Keratinocyte (primary cell): Measurements from ENCODE around the gene R3HDM2.

Experiments used
- EZH2 ChIP-seq: IDR thresholded peaks from one replicate; pipeline ENCODE4 v1.6.1; 2012; ENCODE audit warnings: inconsistent platforms, mild to moderate bottlenecking, low read length, moderate library complexity
- TF ChIP-seq, protein P1 (sequence below), 3 experiments: IDR thresholded peaks in 1 of 3; conservative IDR thresholded peaks in 1 of 3; optimal IDR thresholded peaks in 1 of 3; 2 replicates in 2 of 3; 3 replicates in 1 of 3; pipeline versions ENCODE3 to v1.5.1; 2011; ENCODE audit warnings: low read length in 3 of 3, mild to moderate bottlenecking in 3 of 3, moderate library complexity in 2 of 3, control low read depth in 1 of 3, inconsistent platforms in 1 of 3; ENCODE audit not compliant: insufficient read depth in 2 of 3; ENCODE audit errors: extremely low read depth in 1 of 3

DNA sequence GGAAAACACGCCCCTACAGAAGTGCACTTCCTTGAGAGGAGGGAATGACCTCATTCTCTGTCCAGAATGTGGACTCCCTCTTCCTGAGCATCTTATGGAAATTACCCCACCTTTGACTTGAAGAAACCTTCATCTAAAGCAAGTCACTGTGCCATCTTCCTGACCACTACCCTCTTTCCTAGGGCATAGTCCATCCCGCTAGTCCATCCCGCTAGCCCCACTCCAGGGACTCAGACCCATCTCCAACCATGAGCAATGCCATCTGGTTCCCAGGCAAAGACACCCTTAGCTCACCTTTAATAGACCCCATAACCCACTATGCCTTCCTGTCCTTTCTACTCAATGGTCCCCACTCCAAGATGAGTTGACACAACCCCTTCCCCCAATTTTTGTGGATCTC is 19.2 kb upstream of the R3HDM2 start:
- TF ChIP-seq, protein P1, sequence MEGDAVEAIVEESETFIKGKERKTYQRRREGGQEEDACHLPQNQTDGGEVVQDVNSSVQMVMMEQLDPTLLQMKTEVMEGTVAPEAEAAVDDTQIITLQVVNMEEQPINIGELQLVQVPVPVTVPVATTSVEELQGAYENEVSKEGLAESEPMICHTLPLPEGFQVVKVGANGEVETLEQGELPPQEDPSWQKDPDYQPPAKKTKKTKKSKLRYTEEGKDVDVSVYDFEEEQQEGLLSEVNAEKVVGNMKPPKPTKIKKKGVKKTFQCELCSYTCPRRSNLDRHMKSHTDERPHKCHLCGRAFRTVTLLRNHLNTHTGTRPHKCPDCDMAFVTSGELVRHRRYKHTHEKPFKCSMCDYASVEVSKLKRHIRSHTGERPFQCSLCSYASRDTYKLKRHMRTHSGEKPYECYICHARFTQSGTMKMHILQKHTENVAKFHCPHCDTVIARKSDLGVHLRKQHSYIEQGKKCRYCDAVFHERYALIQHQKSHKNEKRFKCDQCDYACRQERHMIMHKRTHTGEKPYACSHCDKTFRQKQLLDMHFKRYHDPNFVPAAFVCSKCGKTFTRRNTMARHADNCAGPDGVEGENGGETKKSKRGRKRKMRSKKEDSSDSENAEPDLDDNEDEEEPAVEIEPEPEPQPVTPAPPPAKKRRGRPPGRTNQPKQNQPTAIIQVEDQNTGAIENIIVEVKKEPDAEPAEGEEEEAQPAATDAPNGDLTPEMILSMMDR (optimal IDR thresholded peaks at IDR 0.05 in 1 of 3, IDR thresholded peaks at IDR 0.05 in 1 of 3, conservative IDR thresholded peaks at IDR 0.05 in 1 of 3; ENCODE audit: extremely low read depth in 1 of 3, insufficient read depth in 2 of 3, low read length in 3 of 3) = no peak
- no peak for TF ChIP-seq EZH2
